OCI-M2 (cell line): ENCODE results near the gene THRB.

Source experiments
- DNase-seq: peaks from one replicate; lab custom pipeline; 2025; ENCODE audit not compliant: unreplicated experiment; lab: John Stamatoyannopoulos, UW

Gene THRB

DNA sequence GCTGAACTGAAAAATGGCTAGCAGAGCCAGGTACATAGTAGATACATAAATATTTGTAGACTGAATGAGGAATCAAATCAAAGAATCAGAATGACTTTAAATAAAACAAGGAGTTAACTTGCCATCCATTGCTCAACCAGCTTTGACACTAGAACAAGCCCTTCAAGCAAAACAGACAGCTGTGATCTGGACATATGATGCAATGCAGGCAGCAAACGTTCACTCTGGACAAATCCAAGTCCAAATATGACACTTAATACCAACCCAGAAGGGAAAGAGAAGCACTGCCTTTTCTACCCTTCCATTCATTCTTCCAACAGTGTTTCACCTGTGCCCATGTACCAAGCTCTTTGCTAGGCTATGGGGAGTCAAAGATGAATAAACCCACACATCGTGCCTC lies 4.5 kb downstream of the THRB start:
- no peak for DNase-seq

DNA sequence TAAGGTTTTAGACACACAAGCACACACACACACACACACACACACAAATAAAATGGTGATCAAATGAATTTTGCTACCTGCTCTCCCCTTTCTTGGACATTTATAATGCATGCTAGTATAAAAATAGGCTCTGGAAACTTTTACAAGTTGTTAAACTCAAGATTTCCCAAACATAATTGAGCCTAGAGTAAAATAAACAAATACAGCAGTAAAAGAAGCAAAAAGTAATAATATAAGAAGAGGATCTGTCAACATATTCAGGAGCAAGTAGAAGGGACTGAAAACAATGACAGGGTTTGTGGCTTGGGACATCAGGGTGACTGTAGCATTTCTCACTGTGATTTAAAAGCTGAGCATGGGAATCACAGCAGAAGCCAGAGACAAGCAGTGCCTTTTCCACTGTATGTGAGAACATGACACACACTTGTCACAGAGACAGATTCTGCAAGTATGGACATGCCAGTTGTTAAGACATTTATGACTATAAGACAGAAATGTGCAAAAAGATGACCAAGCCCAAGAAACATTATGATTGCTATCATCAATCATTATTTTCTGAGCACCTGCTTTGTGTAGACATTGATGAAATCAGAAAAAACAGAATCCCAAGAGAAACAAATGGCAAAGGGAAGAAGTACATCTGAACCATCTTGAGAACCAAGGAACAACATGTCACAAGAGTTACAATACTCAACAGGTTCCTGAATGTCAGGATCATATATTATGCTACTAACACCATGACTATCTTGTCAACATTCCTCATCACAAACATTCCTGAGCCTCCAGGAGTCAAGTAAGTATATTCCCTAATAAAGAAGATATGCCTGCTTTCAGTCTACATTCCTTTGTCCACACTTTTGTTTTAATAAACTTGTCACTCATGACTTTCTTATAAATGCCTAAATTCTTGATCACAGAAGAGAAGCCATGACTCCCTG lies 7.1 kb downstream of the THRB start:
- no peak for DNase-seq

DNA sequence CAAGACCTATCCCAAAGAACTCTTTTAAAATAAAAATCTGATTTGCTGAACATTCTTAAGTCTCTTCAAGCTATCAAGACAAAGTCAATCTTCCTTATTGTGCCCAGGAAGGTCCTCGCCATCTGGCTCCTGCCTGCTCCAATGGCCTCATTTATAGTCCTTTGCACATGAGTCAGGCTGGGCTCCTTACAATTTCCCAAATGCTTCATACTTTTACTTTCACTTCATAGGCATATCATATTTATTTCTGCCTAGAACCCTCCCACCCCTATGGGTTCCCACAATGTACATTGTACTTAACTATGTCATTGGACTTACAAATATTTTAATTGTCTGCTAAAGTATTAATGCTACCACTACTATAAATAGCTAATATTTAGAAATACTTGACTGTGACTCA lies 9.1 kb downstream of the THRB start:
- no peak for DNase-seq

DNA sequence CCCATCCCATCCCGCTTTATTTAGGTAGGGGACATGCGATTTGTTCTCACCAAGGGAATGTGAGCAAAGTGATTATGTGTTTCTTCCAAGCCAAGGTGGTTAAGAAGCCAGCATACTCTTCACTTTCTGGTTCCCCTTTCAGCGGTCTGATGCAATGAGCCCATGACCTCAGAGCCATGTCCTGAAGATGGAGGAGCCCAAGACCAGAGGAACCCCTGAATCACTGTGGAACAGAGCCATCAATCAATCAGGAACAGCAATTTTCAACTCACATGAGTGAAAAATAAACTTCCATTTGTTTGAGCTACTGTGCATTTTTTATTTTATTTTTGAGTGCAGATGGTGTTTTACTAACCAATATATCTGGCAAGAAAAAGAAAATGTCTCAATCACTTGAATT lies 10.8 kb downstream of the THRB start:
- no peak for DNase-seq

DNA sequence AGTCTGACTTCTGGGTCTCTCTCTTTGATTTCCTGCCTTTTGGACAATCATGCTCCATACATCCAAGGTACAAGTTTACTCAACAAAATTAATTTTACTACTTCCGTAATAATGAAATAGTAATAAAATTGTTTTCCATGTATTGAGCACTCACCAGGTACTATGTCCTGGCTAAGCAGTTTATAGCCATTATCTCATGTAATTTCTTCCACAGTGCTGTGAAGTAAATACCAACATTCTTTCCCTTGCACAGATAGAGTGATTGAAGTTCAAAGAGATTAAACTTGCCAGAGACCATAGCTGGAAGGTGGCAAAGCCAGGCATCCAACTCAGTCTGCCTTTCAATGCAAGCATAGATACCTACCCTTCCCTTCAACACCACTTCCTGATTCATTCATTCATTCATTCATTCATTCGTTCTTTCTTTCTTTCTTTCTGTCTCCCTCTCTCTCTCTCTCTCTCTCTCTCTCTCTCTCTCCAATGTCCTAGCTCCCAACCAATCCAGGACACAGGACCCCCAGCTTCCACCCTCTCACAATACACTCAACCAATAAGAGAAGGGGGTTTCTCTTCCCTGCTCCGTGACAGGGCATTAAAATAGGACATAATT lies 12.4 kb downstream of the THRB start:
- DNase-seq = no peak

DNA sequence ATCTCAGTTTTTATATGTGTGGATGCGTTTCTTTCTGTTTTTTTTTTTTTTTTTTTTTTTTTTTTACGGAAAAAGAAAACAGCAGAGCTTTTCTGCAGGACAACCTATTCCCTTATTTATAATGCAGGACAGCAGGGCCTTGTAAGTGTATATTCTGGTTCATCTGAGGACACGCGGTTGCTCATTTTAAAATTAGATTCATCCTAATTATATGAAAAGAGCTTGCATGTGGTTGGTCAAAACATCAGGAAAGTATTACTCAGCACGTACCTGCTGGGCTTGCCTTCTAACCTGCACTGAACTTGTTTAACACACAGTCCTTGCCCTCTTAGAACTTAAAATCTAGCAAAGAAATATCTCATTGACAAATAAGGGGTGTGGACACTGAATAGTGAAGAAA lies 13.5 kb downstream of the THRB start:
- DNase-seq = no peak

DNA sequence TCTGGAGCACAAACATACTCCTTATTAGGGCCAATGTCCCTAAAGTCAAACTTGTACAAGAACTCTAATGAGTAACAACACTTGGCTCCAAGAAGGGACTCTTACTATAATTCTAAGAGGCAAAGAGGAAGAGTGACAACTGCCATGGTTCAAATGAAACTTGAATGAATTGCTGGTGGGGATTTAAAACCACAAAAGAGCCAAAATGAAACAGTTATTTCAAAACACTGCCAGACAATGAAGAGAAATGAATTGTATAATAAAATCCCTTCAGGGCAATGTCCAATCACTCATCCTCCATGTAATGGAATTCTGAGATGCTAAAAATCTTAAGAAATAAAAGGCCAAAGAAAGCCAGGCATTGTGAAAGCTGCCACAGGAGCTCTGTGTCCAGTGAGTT lies 14.2 kb downstream of the THRB start:
- no peak for DNase-seq

DNA sequence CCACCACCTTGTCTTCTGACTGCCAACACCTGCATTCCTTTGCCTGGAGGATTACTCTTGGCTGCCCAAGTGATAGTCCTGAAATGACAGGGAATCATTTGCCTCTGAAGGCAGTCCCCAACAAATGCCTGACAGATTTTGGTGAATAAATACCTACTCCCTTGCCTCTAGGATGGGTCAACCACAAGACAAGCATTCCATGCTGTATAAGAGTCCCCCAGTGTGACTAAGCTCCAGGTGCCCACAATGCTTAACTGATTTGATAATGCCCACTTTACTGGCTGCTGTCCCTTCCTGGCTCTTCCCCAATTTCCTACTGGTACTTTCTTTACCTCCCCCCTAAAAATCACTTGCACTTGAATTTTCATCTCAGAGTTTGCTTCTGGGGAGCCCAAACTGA lies 14.8 kb downstream of the THRB start:
- no peak for DNase-seq

DNA sequence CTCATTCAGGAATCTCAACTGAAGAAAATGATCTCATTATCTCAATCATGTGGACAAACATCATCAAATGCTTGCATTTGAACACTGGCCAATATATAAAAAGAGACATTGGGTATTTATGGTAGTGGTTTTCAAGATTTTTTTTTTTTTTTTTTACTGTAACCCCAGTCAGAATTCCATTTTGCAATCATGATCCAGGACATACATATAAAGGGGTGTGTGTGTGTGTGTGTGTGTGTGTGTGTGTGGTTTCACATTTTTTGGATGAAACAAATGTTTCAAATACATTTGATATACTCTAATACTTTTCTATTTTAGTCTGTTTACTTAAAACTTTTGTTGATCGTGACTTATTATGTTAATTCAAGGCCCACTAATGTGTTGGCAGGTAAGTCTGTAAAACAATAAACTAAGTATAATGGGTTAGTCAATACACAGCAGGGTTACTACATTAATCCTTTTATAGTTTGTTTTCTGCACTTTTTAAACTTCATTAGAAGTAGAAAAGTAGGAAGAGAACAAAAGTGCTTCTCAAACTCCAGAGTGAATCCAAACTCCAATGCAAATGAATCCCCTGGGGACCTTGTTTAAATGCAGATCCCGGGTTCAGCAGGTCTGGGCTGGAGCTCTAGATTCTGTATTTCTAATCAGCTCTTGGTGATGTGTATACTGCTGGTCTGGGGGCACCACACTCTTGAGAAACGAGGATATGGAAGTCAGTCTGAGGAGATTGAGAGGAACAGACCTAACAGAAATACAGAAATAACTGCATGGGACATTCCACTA lies 17.6 kb downstream of the THRB start:
- no peak for DNase-seq

DNA sequence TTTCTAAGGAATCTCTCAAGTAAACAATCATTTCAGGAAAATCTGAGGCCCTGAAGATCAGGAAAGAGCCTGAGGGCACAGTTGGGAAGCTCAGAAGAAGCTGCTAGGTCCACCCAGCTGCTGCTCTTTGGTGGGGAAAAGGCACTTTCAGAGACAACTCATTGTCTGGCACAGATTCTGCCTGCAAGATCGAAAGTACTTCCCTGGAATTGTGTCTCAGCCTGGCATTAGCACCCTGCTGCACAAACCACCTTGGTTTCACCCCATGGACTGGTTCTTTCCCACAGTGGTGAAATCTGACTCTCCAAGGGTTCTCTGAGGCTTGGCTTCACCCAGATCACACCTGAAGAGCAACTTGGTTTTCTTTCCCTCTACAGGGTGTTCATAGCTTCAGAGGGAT lies 18.7 kb downstream of the THRB start:
- no peak for DNase-seq

DNA sequence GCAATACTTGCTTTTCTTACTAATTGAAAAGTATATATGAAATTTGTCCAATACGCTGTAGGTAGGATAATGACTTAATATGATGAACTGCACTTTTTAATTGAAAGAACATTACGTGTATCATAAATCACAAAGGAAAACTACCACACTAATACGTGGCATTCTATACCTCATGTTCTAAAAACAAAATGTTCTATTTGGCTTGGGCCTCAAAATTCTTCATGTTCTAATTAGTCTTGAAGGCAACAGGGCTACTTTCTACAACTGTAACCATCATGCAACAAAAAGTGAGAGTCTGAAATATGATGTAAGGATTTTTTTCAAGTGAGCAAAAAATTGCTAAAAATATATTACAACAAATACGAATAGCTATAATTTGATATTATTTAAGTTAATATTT lies 19.8 kb downstream of the THRB start:
- no peak for DNase-seq

DNA sequence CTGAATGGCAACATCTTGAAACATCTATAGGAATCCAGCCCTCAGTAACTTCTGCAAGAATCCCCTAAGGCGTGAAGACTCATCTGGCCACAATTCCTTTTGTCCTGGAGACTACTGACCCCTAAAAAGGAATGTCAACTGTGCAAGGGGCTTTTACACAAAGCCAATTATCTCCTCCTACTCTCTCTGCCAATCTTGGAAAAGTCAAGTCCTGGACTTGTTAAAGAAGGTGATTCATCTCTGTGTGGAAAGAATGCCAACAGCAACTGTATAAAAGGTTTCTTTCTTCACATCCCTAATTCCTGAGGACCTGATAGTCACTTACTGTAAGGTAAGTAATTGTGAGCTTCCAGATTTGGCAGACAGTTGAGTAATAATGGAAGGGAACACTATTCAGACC lies 22.3 kb downstream of the THRB start:
- DNase-seq = no peak

DNA sequence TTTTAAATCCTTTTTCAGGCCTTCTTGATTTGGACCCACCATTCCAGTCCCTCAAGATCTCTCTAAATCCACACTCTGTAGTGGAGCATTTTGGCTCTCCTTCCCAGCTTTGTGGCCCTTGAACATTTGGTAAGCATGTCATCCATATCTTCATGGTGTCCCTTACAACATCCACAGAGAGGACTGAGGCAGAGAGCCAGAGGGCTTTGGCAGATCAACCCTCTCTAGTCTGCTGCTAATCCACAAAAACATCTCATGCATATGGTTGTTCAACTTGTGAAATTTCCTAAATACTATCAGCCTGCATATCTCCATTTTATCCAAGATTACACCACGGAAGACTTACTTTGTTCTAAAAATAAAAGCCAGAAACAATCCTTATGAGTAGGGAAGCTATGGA lies 23.2 kb downstream of the THRB start:
- DNase-seq = no peak

DNA sequence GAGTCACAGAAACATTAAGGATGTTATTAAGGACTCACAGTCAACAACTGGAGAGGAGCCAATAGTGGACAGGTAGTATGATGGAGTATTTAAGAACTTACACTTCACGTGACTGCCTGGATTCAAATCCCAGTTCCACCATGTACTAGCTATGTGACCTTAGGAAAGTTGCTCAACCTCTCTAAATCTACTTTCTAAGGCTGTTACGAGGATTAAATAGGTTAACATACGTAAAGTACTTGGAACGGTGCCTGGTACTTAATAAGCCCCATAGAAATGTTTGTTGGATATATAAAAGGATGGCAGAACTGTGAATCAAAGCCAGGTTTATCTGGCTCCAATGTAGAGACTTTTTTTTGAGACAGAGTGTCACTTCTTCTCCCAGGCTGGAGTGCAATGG lies 24.4 kb downstream of the THRB start:
- no peak for DNase-seq

DNA sequence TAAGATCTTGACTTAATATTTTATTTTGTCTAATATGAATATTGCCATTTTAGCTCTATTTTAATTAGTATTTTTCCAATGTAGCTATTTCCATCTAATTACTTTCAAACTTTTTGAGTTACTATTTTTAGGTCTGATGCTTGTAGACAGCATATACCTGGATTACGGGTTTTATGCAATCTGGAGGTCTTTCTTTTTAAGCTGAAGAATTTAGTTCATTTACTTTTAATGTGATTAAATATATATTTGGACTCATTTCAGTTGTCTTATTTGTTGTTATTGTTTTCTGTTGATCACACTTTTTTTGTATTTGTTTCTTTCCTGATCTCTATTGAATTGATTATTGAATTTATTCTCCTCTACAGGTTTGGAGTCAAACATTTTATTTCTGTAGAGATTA lies 30.3 kb downstream of the THRB start:
- no peak for DNase-seq

DNA sequence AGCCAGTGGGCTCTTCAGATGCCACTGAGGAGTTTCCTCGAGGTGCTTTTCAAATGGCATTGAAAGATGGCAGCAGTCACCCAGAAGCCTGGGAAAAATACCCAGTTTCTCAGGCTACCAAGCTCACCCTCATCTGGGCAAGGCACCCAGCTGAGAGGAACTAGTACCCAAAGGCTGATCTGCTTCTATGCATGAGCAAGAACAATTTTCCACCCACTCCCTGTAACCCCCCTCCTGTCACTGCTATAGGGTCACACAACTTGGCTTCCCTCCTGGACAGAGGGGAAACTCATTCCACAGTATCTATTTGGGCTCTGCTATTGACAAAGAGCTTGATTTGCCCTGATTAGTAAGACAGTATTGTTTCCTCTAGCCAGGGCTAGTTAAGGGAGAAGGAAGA lies 31.9 kb downstream of the THRB start:
- DNase-seq = no peak

DNA sequence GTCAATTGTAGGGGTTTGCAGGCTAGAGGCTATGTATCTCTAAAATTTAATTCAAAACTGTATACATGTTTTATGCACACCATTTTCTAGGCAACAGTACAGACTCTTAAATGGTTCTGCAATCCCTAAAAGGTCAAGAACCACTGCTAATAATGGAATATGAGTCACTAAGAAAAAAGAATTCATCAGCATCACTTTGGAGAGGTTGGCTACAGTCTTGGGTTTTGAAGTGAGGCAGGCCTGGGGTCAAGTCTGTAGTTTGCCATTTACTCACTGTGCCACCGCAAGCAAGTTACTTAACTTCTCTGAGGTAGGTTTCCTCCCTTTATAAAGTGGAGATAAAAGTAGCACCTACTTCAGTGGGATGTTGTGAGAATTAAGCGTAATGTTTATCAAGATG lies 33.7 kb downstream of the THRB start:
- DNase-seq = no peak

DNA sequence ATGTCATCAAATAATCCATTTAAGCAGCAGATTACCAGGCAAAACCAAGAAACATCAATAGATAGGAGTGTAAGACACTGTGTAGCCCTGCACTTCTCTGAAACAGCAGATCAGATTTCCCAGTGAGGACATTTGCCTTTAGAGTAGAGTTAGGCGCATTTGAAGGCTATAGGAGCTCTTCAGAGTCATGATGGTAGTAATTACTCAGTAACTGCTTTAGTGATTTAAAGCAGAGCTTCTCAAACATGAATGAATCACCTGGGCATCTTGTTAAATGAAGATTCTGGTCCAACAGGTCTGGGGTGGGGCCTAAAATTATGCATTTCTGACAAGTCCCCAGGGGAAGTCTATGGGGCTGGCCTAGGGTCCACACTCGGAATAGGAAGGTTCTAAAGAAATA lies 36.9 kb downstream of the THRB start:
- no peak for DNase-seq

DNA sequence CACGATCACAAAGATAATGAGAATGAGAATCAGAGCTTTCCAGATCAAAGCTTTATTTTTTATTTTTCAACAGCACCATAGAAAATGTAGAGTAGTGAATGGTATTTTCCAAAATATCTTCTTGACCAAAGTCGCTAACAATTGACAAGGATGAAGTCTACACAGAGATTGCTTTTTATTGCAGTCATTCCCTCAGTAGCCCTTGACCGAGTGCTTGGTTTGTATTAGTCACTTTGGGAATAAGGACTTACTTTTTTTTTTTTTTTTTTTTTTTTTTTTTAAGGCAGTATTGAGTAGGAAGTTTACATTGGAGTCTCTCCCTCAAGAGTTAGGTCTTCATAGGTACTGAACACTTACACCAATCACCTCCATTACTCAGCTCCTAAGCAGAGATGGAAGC lies 39.8 kb downstream of the THRB start:
- DNase-seq = no peak

DNA sequence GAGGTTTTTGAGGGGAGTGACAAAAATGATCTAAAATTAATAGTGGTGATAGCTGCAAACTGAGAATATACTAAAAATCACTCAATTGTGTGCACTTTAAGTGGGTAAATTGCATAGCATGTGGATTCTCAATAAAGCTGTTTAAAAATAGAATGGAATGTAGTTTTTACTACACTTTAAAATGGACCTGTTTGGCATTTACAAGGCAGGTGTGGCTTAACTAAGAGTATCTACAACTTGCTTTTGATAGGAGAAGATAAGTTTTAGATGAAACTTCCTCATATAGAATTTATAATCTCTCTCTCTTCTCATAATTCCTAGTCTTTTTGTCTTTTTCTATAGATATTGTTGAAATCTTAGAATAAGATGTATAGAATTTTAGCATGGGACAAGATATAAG lies 40.3 kb downstream of the THRB start:
- DNase-seq = no peak

DNA sequence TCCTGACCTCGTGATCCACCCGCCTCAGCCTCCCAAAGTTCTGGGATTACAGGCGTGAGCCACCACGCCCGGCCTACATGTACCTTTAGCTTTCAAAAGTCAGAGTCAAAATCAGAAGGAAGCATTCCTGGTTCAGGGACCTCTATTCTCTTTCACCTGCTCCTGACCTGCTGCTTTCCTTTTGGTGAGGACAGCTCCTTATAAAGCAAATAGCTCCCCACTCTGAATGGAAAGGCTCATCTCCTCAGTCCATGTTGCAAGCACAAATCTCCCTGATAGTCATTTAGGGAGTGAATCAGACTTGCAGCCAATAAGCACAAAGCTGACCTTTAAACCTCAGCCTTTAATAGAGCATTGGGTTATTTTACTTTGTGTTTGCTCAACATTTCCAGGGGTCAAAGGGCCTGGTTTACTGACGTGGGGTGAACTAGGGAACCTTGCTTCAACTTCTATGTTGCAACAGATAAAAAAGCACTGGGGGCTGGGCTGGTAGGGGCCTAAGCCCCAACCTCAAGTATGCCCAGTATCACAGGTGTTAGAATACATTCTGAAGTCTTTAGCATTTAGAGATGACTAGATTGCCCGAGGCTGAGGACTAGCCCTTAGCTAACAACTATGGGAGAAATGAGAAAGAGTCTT lies 43.1 kb downstream of the THRB start:
- no peak for DNase-seq
